ENCODE measurements around the gene CPLANE2.

CPLANE2 gene

DNA sequence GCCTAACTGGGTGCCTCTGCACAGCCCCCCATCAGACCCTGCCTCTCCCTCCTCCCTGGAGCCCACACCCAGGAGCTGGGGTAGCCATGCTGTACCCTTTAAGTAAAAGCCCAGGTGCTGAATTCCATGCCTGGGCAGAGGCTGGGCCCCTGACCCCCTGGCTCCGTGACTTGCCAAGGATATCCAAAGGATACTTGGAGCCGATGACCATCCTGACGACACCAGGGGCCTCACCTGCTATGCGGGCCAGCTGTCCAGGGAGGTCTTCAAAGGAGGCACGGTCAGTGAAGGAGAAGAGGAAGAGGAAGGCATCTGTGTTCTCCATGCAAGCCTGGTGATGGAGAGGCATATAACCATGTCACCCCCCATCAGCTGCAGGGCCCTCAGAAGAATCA lies 4.7 kb downstream of the CPLANE2 start:
- H3K27ac ChIP-seq (ENCODE audit: poor library complexity, severe bottlenecking) = no peak overlapping the region
- no peak for ATAC-seq (ENCODE audit: low read depth)

DNA sequence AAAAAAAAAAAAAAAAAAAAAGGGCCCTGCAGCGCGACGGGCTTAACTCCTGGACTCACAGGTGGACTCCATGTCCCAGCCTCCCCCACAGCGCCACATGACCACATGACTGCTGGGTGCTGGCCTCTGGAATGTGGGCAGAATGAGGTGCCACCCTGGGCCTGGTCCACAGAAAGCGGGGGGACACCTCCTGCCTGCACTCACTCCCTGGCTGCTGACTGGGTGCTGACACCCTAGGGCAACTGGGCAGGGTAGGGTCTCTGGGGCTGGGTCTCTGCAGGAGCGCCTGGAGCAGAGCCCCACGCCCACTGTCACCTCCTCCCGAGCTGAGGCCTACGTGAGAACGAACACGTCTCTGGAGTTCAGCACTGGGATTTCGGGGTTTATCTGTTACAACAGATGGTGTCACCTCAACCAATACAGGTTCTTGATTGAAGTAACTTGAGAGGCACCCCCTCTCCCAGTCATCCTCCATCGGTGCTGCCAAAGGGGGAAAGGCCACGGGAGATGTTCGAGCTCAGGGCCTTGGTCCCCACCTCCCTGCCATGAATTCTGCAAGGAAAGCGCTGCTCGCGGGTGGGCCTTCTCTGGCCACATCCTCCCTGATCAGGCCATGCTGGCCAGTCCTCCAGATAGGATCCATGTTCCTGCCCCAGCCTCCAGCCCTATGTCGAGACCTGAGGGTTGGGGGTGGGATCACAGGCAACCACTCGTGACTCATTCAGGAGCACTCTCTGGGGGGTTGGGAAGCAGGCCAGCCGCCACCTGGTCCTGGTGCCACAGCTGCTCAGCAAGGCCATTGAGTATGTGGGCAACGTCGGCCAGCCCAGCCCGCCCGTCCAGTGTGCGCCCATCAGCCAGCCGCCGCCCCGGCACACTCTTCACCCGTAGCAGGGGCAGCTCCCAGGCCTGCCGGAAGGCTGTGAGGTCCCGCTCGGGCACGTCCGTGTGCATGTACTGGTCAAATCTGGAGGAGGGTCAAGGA lies 5.4 kb downstream of the CPLANE2 start:
- Histone ChIP-seq H3K27me3 (ENCODE audit: insufficient read depth, poor library complexity, severe bottlenecking) (no peaks in the 10 kb centered on the region), H3K4me1 (ENCODE audit: insufficient read depth, poor library complexity, severe bottlenecking) (peaks cover 3% of the 10 kb centered on the region), H3K27ac (ENCODE audit: poor library complexity, severe bottlenecking) (no peak overlapping the region), H3K36me3 (ENCODE audit: low read depth) (no peaks in the 10 kb centered on the region), H3K4me3 (ENCODE audit: severe bottlenecking) (no peak overlapping the region), H3K9me3 (ENCODE audit: severe bottlenecking) (no peaks in the 10 kb centered on the region)
- TF ChIP-seq, protein P1, sequence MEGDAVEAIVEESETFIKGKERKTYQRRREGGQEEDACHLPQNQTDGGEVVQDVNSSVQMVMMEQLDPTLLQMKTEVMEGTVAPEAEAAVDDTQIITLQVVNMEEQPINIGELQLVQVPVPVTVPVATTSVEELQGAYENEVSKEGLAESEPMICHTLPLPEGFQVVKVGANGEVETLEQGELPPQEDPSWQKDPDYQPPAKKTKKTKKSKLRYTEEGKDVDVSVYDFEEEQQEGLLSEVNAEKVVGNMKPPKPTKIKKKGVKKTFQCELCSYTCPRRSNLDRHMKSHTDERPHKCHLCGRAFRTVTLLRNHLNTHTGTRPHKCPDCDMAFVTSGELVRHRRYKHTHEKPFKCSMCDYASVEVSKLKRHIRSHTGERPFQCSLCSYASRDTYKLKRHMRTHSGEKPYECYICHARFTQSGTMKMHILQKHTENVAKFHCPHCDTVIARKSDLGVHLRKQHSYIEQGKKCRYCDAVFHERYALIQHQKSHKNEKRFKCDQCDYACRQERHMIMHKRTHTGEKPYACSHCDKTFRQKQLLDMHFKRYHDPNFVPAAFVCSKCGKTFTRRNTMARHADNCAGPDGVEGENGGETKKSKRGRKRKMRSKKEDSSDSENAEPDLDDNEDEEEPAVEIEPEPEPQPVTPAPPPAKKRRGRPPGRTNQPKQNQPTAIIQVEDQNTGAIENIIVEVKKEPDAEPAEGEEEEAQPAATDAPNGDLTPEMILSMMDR (IDR thresholded peaks at IDR 0.05; ENCODE audit: poor library complexity, severe bottlenecking) = no peak
- DNase-seq (ENCODE audit: low spot score) = no peak
- ATAC-seq (ENCODE audit: low read depth) = no peak

More for the DNA sequence above, 4.7 kb downstream of the CPLANE2 start:
- H3K4me3 ChIP-seq (ENCODE audit: severe bottlenecking) = no peak overlapping the region
- TF ChIP-seq, protein P1 (IDR thresholded peaks at IDR 0.05; ENCODE audit: poor library complexity, severe bottlenecking) = no peak
- peaks cover 5% of the 10 kb centered on the region for H3K4me1 ChIP-seq (ENCODE audit: insufficient read depth, poor library complexity, severe bottlenecking)
- H3K27me3 ChIP-seq (ENCODE audit: insufficient read depth, poor library complexity, severe bottlenecking) = no peaks in the 10 kb centered on the region
- no peaks in the 10 kb centered on the region for H3K36me3 ChIP-seq (ENCODE audit: low read depth)
- DNase-seq (ENCODE audit: low spot score) = no peak
- H3K9me3 ChIP-seq (ENCODE audit: severe bottlenecking) = no peaks in the 10 kb centered on the region

DNA sequence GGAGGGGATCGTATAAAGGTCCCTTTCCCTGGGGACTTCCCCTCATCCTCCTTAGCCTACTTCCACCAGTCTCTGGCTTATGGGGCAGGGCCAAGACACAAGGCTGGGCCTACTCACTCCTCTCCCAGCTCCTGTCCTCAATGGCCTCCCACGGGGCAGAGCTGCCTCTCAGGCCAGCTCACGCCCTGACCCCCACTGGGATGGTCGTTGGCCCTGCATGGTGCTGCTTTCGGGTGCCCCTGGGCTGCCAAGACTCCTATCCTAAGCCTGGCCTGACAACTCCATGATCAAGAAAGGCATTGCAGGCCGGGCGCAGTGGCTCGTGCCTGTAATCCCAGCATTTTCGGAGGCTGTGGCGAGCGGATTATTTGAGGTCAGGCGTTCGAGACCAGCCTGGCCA lies 6.2 kb downstream of the CPLANE2 start:
- Histone ChIP-seq H3K27ac (ENCODE audit: poor library complexity, severe bottlenecking) (no peak overlapping the region), H3K27me3 (ENCODE audit: insufficient read depth, poor library complexity, severe bottlenecking) (no peaks in the 10 kb centered on the region), H3K9me3 (ENCODE audit: severe bottlenecking) (no peaks in the 10 kb centered on the region), H3K36me3 (ENCODE audit: low read depth) (no peaks in the 10 kb centered on the region), H3K4me1 (ENCODE audit: insufficient read depth, poor library complexity, severe bottlenecking) (peaks cover under 1% of the 10 kb centered on the region), H3K4me3 (ENCODE audit: severe bottlenecking) (no peak overlapping the region)
- DNase-seq (ENCODE audit: low spot score) (no peak), ATAC-seq (ENCODE audit: low read depth) (no peak)
- TF ChIP-seq, protein P1 (IDR thresholded peaks at IDR 0.05; ENCODE audit: poor library complexity, severe bottlenecking) = no peak

DNA sequence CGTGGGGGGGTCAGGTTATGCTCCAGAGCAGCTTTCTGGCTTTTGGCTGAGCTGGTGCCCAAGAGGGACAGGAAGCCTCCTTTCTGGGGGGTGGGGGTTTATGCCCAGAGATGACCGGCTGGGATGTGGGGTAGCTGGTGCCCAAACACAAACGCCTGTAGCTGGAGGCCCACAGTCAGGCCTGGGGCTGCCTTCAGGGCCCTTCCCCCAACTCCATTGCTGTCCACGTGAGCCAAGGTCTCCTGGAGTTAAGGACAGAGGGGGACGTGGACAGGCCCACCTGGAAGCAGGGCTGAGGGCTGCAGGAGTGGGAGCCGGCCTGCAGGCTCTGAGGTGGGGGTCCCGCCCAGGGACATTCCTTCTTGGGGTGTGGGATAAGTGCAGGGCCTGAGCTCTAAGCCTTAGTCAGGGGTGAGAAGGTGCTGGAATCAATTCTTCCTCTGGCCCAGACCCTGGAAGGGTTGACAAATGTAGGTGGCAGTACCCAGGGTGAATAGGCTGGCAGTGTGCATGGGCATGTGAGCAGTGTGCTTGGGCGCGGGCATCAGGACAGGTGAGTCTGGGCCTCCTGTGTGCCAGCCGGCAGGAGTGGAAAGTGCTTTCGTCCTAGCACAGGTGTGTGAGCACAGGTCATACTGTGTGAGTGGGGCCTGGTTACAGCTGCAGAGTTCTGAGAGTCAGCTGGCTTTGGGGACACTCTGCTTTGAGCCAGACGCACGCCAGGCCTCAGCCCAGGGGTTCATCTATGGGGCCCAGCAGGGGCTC lies 6.8 kb downstream of the CPLANE2 start:
- no peak for DNase-seq (ENCODE audit: low spot score)
- Histone ChIP-seq H3K4me1 (ENCODE audit: insufficient read depth, poor library complexity, severe bottlenecking) (no peaks in the 10 kb centered on the region), H3K27me3 (ENCODE audit: insufficient read depth, poor library complexity, severe bottlenecking) (no peaks in the 10 kb centered on the region), H3K36me3 (ENCODE audit: low read depth) (no peaks in the 10 kb centered on the region), H3K4me3 (ENCODE audit: severe bottlenecking) (no peak overlapping the region), H3K9me3 (ENCODE audit: severe bottlenecking) (no peaks in the 10 kb centered on the region), H3K27ac (ENCODE audit: poor library complexity, severe bottlenecking) (no peak overlapping the region)
- TF ChIP-seq, protein P1 (IDR thresholded peaks at IDR 0.05; ENCODE audit: poor library complexity, severe bottlenecking) = no peak
- ATAC-seq (ENCODE audit: low read depth) = peak; percentile 18; the same call in 1 of the 3 replicates
